GM19438 (cell line): ENCODE measurements around the gene KPNA6.
"Not testable (repeated sequence)": the region's sequence is repeated elsewhere in the genome, so short reads cannot be mapped to it uniquely, and the experiment has no call there.

Experiments
- ATAC-seq: cut with Tn5 transposase; IDR thresholded peaks from one replicate; pipeline ENCODE4 v1.9.1; 2021; ENCODE audit warnings: low read depth; ENCODE audit not compliant: unreplicated experiment

Gene KPNA6

DNA sequence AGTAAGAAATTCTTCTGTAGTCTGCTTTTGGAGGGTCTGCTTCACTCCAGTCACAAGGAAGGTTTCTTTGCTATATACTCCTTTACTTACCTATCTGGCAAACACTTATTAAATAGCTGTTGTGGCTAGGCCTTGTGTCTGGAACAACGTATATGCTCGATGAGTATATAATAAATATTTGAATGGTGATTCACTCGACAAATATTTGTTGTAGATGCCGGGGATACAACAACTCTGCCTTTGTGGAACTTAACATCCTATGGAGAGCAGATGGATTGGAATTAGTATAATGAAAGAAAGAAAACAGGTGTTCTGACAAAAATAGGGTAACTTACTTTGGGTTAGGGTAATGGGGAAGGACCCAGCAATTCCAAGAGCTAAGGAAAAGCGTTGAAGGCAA, 31.1 kb downstream of the KPNA6 start:
- ATAC-seq, result no peak

DNA sequence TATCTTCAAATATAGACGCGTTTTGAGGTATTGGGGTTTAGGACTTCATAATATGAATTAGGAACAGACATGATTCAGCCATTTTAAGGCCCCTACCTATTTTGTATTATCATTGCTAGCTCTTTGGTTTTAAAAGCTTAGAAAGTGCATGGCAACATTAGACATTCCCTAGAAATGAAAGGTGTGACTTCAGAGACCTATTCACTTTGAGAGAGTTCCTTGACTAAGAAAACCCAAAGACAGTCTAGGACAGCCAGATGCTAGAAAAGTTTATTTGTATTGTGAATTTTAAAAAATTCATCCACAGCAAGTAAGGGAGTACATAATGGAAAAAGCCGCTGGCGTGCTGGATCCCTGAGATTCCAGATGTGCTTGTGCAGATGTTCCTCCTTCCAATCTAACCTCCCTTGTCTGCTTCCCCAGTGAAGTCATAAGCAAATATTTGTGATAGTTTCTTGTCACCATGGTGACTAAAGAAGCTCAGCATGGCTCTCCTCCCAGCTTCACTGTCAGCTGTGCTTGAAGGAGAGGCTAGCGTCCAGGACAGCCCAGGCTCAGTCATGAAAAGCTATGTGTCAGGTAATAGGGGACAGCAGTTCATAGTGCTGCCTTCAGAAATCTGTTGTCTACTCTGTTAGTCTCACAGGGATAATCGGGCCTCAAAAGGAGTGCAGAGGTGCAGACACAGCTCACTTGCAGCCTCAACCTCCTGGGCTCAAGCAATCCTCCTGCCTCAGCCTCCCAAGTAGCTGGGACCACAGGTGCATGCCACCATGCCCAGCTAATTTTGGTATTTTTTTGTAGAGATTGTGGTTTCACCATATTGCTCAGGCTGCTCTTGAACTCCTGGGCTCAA, 34.8 kb downstream of the KPNA6 start:
- no peak for ATAC-seq

DNA sequence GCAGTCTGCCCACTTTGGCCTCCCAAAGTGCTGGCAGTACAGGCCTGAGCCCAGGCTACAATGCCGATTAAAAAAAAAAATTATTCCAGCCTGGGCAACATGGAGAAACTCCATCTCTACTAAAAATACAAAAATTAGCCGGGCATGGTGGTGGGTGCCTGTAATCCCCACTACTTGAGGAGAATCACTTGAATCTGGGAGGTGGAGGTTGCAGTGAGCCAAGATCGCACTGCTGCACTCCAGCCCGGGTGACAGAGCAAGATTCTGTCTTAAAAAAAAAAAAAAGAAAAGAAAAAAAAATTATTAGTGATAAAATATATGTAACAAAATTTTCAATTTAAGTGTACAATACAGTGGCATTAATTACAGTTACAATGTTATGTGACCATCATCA, 35.4 kb downstream of the KPNA6 start:
- ATAC-seq, result not testable (repeated sequence)

DNA sequence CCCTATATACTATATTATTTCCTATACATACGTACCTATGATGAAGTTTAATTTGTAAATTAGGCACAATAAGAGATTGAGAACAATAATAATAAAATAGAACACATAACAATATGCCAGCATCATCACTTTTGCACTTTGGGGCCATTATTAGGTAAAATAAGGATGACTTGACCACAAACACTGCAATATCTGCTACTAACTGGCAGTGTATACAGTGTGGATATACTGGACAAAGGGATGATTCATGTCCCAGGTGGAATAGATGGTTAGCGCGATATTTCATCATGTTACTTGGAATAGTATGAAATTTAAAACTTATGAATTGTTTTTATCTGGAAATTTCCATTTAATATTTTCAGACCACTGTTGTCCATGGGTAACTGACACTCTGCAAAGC, 36.2 kb downstream of the KPNA6 start:
- no peak for ATAC-seq

DNA sequence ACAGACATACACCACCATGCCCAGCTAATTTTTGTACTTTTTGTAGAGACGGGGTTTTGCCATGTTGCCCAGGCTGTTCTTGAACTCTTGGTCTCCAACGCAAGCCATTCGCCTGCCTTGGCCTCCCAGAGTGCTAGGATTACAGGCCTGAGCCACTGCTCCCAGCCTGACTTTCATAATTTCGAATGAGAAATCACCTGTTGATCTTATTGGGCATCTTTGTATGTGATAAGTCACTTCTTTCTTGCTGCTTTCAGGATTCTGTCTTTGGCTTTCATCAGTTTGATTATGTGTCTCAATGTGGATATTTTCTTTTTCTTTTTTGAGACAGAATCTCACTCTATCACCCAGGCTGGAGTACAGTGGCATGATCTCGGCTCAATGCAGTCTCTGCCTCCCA, 39.9 kb downstream of the KPNA6 start:
- not testable (repeated sequence) for ATAC-seq

DNA sequence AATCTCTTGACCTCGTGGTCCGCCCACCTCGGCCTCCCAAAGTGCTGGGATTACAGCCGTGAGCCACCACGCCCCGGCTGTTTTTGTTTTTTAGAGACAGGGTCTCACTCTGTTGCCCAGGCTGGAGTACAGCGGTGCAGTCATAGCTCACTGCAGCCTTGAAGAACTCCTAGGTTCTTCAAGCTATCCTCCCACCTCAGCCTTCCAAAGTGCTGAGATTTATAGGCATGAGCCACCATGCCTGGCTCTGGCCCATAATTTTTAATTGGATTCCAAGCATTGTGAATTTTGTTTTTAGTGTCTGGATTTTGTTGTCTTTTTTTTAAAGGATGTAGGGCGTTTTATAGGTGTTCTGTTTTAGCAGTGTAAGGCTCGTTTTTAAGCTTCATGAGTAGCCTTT, 43.0 kb downstream of the KPNA6 start:
- no peak for ATAC-seq

DNA sequence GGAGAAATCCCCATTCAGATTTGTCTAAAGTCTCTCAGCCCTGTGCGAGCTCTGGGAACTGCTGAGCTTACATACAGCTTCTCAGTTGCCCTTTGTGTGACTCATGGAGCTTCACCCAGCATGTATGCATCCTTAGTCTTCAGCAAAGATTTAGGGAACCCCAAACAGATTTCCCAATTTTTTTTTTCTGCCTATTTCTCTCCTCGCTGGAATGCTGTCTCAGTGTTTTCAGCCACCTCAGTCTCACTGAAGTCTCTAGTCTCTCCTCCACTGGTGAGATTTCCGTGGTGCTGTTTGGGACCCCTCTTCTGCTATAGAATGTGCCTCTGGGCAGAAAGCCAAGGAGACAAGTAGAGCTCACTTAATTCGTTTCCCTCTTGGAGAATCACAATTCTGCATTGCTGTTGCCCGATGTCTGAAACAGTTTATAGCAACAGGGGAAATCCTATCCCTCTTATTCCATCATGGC, 43.5 kb downstream of the KPNA6 start:
- no peak for ATAC-seq

DNA sequence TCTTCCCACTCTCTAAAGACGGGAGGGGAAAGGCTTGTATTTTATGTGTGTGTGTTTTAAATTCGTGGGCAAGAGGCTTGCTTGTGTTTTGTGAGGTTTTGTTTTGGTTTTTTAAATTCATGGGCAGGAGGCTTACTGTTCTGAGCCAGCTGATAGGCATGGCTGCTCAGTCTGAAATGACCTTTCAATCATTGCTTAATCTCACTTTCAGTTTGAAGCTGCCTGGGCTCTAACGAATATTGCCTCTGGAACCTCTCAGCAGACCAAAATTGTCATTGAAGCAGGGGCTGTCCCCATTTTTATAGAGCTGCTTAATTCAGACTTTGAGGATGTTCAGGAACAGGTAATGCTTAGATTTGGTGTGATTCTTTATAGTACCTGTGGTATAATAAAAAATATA, 51.3 kb downstream of the KPNA6 start:
- no peak for ATAC-seq

DNA sequence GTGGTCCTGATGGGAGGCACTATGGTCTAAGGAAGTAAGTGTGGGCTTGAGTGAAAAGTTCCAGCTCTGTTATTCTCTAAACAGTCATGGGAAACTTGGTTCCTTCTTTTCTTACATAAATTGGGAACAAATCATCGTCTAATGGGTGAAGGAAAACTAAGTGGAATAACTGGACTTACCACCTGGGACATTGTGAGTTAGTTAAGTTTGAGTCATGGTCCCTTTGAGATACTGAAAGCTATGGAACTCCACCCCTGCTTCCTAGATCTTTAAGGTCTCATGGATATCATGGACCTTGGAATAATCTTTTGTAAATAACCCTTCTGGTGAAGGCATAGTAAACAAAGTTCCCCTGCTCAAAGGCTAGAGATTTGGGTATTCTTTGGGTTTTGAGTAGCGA, 55.5 kb downstream of the KPNA6 start:
- ATAC-seq, result no peak

DNA sequence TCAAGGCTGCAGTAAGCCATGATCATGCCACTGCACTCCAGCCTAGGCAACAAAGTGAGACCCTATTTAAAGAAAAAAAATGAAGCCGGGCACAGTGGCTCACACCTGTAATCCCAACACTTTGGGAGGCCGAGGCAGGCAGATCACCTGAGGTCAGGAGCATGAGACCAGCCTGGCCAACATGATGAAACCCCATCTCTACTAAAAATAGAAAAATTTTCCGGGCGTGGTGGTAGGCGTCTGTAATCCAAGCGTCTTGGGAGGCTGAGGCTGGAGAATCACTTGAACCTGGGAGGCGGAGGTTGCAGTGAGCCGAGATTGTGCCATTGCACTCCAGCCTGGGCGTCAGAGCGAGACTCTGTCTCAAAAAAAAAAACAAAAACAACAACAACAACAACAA, 57.8 kb downstream of the KPNA6 start:
- not testable (repeated sequence) for ATAC-seq

DNA sequence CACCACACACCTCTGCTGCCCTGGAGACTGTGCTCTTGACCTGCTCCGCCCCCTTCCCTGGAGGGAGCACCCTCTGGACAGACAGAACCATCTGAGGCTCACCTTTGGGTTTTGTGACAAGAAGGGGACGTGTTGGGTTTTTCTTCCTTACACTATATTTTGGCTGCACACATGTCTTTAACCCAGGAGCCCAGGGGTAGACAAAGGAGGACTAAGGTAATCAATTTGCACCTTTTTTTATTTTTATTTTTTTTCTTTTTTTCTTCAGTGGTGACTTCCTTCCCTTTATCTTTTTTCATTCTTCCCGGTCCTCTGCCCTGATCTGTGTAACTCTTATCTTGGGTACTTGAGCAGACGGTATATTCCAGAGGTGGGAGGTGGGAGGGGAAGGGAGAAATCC, 63.1 kb downstream of the KPNA6 start:
- no peak for ATAC-seq

DNA sequence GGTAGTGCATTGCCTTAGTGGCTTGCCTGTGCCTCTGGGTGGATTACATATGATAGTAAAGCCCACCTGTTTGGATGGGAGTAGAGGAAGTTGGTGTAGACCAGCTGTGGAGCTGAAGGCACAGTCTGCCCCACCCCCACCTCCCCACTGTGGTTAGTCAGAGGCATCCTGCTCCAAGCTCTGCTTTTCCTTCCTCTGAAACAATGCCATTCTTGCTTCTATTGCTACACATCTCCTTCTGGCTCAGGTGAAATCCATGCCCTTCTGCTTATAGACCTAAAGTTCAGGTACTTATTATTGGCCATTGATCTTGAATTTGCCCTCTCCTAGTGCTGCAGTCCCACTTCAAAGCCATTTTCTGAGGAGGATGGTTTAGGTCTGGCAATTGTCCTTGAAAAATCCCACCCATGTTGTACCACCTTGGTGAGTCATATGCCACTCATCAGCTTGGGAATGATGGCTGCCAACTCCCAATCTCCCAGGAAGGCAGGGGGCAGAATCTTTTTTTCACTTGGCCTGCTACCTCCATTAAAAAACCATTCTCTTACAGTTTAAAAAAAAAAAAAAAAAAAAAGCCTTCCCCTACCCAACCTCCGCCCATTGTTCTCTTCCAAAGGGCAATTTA, 64.9 kb downstream of the KPNA6 start:
- no peak for ATAC-seq

DNA sequence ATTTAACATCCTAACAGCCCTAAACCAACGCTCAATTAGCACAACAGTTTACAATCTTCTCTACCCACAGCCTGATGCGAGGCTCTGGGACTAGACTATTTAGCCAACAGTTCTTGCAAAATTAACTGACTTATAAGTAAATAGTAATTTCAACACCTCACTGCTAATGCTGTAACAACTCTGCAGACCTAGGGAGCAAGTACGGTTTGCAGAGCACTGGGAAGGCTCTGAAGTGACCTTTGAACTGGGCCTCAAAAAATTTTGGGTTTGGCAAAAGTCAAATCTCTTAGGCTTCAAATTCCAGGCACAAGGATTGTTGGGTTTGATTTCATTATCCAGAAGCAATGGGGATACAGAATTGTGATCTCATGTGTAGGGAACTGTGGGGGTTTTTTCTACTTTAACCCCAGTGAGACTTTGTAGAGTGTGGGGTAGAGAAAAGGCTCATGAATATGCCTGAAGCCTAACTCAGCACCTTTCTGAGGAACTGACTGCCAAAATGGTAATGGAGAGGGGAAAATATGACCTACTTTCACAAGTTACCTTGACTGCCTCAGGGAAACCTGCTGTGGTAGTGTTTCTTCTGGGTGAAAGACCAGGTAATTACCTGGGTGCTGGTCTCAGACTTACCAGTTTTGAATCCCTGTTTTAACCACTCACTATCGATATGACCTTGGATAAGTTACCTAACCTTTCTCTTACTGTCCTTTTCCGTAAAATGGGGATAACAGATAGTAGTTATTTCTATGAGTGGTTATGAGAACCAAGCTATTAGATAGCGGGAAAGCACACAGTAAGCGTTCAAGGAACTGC, 70.7 kb downstream of the KPNA6 start:
- ATAC-seq, result no peak

DNA sequence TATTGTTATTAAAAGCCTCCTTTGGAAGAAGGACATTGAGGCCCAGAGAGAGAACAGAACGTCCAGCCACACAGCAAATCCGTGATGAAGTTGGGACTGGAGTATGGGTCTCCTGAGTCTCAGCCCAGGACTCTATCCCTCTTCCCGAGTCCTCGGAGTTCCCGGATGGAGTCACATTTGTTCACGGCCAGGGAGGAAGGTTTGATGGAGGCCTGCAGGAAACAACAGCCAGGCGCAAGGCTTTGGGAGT, 71.3 kb downstream of the KPNA6 start:
- ATAC-seq, result no peak

DNA sequence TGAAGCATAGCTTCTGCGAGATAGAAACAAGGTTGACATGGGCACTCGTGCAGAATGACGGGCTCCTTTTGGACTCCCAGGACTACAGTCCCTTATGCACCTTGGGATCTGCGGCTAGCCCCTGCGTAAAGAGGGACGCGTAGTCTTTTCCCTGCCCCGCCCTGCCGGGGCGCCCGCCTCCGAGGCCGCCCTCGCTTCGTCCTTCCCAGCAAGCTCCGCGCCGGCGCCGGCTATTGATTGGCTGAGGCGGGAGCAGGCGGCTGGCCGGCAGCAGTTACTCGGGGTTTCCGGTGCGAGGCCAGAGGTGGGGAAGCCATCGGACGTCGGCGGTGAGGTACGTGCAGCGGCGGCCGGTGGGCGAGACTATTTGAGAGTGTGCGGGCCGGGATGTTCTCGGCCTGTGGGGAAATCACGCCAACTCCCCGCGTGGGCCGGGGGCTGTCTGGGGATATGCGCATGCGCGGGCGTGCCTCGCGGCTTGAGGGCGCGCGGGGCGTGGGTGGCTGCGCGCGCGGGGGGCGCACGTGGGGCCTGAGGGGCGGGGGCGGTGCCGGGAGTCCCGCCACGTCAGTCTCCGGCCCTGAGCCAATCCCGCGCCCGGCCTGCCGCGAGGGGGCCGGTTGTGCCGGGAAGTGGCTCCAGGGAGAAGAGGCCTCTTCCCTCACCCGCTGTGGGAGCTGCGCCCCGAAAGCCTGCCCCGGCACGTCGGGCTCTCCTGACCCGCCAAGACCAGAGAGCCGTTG, 71.8 kb downstream of the KPNA6 start, which contains the start of gene TXLNA:
TSS of gene TXLNA (plus strand) at position 233 of the 743 bp plus-strand sequence. CDS start 671 bp downstream, outside the sequence.
- peak; percentile 84 for ATAC-seq

DNA sequence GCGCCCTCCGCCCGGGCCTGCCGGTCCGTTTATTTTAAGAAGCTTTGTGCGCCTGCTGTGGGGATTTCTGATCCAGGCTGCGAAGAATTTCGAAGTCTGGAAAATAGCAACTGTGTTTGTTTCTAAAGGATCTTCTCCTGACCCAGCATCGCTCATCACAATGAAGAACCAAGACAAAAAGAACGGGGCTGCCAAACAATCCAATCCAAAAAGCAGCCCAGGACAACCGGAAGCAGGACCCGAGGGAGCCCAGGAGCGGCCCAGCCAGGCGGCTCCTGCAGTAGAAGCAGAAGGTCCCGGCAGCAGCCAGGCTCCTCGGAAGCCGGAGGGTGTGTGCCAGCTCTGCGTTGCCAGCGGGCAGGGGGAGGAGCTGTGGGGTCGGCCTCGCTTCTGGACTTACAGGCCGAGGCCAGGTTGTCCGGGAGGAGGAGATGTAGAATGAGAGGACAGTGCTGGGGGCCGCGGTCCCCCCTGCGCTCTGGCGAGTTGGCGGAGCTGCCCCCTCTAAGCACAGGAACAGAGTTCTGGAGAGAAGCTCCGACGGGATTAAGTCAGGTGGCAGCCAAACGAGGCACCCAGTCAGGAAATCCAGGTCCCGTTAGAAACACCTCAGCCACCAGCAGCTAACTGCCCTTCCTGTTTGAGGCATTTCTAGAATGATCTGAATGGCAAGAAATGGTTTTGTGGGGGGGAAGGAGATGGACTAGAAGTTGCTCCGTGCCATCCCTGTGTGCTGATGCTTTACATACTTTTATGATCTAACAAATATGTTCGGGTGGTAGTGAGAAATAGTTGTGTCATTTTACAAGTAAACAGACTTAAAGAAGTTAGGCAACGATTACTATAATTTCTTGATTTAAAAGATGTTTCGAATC, 72.6 kb downstream of the KPNA6 start:
- ATAC-seq, result no peak

DNA sequence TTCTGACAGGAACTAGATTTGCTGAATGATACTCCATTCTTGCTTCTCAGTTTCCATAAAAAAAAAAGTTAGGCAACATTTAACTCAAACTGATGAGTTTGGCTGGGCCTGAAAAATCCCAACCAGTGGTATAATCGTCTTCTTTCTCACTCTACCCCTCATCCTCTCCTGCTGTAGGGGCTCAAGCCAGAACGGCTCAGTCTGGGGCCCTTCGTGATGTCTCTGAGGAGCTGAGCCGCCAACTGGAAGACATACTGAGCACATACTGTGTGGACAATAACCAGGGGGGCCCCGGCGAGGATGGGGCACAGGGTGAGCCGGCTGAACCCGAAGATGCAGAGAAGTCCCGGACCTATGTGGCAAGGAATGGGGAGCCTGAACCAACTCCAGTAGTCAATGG, 73.2 kb downstream of the KPNA6 start:
- ATAC-seq, result no peak

DNA sequence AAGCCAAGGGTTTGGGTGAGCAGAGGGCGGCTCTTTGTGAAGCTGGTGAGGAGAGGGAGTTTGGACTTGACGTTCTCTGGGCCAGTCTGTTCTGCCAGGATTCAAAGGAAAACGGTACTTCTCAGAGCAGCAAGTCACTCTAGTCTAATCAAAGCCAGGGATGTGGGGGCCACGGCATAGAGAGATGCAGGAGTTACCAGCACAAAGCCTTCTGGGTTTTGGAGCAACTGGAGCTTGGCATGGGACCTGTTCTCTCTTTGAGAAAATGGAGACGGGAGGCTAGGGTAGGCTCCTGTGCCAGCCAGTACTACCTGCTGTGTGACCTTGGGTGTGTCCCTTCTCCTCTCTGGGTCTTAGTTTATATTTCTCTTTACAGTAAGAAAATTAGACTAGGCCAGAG, 73.7 kb downstream of the KPNA6 start:
- no peak for ATAC-seq

DNA sequence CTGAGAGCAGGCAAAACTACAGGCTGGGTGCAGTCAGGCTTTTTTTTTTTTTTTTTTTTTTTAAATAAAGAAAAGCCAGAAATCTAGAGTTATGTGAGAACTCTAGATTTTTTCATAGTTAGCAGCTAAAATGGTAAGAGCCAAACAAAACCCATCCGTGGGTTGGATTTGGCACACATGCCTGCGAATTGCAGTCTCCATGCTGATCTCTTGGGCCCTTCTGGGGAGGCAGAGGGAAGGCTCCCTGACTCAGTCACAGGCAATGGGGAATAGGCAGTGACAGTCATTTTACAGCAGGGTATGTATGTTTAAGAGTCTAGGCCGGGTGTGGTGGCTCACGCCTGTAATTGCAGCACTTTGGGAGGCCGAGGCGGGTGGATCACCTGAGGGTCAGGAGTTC, 74.2 kb downstream of the KPNA6 start:
- no peak for ATAC-seq

DNA sequence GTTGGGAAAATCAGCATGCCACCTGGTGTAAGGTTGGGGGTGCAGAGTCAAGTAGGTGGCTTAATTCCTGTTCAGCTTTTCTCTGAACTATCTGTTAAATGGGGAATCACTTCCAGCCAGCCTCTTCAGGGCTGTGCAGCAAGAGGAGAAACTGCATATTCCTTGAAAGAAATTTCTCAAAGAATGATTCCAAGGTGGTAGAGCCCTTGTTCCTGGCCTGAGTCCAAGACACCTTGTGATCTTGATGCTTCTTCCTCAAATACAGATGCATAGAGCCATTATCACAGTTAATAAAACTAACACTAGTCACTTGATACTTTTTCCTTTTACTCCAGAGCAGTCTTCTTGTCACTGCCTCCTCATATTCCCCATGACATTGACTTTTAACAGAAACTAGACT, 76.8 kb downstream of the KPNA6 start:
- no peak for ATAC-seq
